T-helper 9 cell (primary cell): ENCODE measurements around the gene WWC2.
A peak's percentile ranks its signal among the peaks of the same experiment; 100 is the strongest.

ENCODE experiments used
- DNase-seq: peaks from one replicate; pipeline ENCODE4 v3.0.0-alpha.2; 2020

The WWC2 gene

DNA sequence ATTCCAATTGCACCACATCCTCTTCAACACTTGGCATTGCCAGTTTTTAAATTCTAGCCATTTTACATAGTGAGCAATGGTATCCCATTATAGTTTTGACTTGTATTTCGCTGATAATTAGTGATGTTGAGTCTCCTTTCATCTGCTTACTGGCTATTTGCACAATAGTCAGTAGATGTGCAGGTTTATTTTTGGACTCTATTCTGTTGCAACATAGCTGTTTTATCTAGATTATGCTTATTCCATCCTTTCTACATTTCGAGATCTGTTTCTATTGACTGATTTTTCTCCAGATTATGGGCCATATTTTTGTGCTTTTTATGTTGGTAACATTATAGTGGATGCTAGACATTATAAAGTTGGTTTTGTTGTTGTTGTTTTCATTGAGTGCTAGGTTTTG is 106.1 kb downstream of the WWC2 start:
- no peak for DNase-seq

DNA sequence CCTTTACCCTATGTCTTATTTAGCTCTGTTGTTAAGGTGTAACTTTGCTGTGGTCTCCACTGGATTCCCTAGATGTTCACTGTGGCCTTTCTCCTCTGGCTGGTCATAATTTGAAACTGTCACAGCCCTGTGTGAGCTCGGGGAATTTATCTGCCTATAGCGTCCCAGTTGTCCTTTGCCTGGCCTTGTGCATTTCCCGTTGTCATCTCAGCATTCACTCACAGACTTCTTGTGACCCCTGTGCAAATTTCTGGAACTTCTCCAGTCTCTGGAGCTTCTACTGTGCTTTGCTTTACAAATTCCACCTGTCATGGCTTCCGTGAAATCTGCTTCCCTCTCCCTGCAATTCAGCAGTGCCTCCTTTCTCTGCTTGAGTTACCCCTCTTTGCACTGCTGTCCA is 106.7 kb downstream of the WWC2 start:
- DNase-seq, result no peak

DNA sequence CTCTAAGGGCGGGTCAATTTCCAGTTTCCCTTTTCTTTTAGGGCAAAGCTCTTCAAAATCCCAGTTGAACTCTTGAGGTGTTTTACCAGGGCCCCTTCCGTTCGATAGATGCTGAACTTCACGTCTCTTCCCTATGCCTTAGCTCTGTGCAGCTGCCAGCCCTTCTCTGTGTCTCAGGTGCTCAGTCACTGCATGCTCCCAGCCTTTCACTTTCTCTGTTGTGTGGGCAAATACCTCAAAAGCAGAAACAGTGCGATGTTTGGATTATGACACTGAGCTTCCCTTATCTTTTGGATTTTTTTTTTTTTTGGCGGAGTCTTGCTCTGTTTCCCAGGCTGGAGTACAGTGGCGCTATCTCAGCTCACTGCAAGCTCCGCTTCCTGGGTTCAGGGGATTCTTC is 112.5 kb downstream of the WWC2 start:
- no peak for DNase-seq

DNA sequence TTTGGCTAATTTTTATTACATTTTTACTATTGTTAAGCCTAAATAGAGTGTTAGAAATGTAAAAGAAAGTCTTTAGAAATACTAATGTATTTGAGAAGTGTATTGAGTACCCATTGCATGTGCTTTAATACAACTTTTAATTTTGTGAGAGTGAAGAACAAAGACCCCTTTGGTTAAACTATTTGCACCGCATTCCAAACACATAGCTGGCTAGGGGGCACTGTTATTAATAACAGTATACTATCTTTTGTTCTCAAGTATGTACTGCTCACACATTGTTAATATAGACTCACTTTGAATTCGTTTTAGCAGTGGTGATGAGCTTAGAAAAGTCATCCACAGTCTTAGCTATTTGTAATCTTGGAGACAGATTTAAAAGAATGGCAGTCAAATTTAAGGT is 114.9 kb downstream of the WWC2 start:
- DNase-seq, result no peak

DNA sequence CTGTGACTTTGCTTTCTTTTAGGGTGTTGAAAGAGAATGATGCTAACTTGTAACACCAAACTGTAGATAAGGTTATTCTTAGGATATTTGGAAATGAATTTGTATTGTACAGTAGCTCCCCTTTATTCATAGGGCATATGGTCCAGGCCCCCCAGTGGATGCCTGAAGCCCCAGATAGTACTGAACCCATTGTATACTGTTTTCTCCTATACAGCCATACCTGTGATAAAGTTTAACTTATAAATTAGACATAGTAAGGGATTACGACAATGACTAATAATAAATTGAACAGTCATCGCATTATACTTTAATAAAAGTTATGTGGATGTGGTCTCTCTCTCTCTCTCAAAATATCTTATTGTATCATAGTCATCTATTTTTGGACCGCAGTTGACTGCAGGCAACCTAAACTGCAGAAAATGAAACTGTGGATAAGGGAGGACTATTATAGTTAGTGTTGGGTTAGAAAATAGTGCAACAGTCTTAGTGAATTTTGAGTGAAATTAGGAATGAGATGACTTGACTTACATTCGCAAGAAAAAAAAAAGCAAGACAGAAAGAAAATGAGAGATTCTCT is 115.9 kb downstream of the WWC2 start:
- DNase-seq, result no peak

DNA sequence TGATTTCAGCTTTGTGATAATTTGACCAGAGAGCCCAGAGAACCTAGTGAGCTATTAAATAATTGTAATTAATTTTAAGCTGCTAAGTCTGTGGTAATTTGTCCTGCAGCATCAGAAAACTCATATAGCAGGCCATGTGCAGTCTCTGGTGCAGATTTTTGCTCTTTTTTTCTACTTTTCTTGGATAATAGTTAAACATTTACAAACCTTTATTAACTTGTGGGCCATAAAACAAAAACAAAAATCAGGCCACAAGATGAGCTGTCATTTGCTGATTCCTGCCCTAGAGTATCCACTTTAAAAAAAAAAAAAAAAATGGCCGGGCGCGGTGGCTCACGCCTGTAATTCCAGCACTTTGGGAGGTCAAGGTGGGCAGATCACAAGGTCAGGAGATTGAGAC is 121.2 kb downstream of the WWC2 start:
- no peak for DNase-seq

- no peak for DNase-seq
Observed at GRCh38 chr4:183223053-183223452, 124.0 kb downstream of the WWC2 start.

DNA sequence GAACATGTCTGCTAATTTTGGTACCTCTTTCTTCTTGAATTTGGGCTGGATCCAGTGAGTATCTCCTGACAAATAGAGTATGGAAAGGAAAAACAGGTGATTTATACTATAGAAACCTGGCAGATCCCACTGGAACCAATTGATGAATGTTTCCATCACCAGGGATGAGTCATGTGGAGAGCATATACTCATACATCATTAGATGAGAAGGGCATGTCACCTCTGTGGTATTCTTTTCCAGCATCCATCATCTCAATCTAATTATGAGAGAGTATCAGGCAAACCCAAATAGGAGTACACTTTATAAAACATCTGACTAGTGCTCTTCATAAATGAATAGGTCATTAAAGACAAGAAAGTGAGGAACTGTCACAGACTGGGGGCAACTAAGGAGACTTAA is 130.3 kb downstream of the WWC2 start:
- DNase-seq, result no peak

GRCh38 chr4:183240581-183241321 is 141.7 kb downstream of the WWC2 start:
- DNase-seq, result no peak

DNA sequence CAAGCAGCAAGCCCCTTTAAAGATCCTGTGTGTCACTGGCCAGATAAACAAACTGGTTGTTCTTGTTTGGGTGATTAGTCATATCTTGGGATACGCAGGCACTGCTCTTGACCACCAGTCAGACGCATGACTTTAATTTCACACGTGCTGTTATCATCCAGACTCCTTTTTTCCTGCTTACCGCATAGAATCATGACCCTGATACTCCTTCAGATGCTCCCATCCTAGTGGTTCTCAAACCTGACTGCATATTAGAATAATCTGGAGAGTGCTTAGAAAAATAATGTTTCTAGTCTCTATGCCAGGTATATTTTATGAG is 142.2 kb downstream of the WWC2 start:
- no peak for DNase-seq

GRCh38 chr4:183241721-183242151 is 142.7 kb downstream of the WWC2 start:
- no peak for DNase-seq

- no peak for DNase-seq
Observed at GRCh38 chr4:183242291-183242690, 143.2 kb downstream of the WWC2 start.

DNA sequence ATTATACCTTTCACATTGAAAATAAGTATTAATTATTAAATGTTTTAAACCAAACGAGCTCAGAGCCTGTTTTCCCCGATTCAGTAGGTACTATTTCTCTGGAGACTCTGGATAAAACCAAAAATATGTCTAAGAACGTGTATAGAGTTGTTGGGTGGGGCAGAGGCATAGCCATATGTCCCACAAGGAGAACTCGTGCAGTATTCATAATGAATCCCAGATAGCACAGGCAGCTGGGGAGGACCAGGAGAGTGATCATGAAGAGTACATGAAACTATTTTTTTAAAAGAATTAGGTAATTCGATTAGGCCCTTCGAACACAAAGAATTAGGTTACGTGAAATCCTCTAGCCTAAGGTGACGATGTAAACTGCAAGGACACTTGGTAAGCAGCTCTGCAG is 145.0 kb downstream of the WWC2 start:
- DNase-seq, result no peak

- no peak for DNase-seq
Observed at GRCh38 chr4:183244506-183244905, 145.4 kb downstream of the WWC2 start.

DNA sequence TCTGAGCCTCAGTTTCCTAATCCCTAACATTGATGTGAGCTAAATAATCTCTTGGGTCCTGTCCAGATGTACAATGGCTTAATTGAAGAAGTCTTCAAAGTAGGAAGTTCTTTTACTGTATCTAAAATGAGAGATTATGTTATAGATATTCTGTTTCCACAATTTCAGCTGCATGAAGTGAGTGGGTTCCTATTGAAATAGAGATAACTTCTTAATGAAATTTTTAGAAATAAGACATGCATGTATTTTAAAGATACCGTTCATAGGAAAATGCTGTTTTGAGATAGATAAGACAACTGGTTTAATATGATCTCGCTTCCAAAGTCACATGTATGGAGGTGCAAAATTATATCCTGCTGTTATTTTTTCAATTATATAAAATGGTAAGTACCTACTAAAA is 149.1 kb downstream of the WWC2 start:
- DNase-seq, result no peak

GRCh38 chr4:183249854-183250253 is 150.8 kb downstream of the WWC2 start:
- DNase-seq, result no peak

DNA sequence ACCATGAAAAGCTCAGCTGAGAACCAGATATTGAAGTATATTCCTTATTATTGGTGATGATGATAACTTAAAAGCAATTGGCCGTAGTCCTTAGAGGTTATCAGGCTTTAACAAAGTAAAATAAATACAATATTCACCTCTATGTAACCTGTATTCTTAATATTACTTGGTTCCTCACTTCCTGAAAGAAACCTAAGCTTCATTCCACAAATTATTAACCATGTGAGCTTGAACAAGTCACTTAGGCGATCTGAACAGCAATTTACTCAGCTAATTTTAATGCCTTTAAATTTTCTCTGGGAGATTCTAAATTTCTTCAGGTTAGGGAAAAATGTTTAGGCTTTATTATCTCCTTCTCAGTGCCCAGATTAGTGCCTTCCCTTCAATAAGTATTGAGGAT is 151.8 kb downstream of the WWC2 start:
- no peak for DNase-seq

DNA sequence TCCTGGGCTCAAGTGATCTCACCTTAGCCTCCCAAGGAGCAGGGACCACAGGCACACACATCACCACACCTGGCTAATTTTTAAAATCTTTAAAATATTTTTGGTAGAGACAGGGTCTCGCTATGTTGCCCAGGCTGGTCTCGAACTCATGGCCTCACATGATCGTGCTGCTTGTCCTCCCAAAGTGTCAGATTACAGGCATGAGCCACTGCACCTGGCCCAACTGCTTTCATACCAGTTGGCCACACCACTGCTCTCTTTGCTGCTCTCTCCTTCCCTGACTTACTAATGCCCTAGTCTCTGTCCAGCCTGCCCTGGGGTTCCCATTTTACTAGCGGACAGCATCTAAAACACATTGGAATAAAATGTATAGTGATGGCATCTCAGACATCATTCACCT is 153.9 kb downstream of the WWC2 start:
- DNase-seq, result no peak

DNA sequence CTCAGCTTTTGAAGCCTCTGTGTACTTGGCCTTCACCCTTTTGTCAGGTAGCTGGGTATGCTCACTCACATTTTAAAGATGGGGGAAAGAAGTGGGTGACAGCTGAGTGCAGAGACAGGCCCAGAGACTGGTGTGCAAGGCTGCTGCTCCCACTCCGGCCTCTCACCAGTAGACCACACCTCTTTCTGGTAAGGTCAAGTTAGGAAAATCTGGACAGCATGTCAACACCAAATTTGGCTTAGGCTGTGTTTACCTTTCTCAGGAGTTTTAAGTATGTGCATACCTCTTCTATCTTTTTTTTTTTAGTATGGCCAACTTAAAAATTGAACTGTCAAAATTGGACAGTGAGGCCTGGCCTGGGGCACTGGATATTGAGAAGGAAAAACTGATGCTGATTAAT is 154.4 kb downstream of the WWC2 start:
- DNase-seq, result no peak

GRCh38 chr4:183254162-183254561 is 155.1 kb downstream of the WWC2 start:
- DNase-seq, result no peak

DNA sequence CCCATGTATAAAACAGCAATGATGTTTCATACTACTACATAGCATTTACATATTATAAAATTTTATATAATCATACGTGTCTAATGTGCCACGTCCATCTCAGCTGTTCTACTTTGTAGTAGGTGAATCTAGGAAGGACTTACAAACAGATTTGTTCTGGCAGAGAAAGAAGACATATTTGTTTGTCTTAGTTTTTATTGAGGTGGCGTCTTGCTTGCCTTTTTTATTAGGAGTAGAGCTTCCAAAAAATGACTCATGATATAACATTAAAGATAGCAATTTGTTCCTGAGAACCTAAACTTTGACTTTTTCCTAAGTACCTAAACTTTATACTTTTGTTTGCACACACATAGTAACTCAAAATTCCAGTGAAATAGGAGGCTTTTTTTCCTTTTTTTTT is 156.4 kb downstream of the WWC2 start:
- DNase-seq, result no peak

DNA sequence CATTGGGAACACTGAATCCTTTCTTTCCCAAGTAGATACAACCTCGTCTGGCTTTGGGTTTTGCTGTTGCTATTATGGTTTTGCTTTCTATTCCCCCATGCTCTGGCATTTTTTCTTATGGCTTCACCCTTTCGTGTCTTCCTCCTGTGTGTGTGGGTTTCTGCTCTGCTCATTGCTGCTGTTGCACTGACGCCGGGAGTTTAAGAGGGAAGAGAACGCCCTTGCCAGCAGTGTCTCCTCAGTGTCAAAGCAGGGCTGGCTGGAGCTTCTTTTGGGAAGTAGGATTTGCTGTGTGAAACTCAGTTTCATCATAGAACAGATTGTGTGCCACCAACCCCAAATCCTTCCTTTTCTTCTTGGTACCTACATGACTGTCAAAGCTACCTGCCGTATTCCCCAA is 157.3 kb downstream of the WWC2 start:
- no peak for DNase-seq

DNA sequence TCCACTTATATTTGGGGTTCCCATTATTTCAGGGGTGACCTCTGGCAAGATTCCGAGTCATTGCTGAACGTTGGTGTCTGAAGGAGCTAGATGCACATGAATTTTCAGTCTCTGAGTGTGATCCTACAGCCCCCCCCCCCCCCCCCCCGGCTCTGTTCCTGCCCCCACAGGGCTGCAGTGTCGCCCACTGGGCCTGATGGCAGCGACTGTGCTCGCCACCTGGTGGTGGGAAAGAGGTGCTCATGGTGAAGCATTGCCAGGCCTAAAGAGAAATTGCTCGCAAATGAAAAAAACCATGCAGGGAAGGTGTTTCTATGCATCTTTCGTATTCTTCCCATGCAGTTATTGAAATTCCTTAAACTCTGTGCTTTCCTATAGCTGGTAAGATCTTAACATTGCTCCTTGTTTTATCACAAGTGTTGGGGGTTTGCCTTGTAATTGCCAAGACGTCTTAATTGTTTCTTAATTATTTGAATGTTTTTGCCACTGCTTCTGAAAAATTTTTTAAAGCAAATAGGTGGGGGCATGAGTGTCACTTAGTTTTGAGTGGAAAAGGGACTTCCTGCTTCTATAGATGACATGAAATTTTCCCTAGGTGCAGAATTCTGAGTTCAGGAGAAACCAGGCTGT is 157.8 kb downstream of the WWC2 start:
- peak; percentile 21 for DNase-seq

GRCh38 chr4:183257808-183258207 is 158.8 kb downstream of the WWC2 start:
- DNase-seq, result no peak
